22Rv1 (cell line): ENCODE results near the gene PCNP.

Source experiments
- CTCF ChIP-seq: fragments of 450-650 bp; IDR thresholded peaks from 2 replicates; pipeline ENCODE4 v1.5.1; 2017; ENCODE audit warnings: mild to moderate bottlenecking
- ZFX ChIP-seq: fragments of 450-650 bp; IDR thresholded peaks from 2 replicates; pipeline ENCODE4 v1.6.1; 2017; ENCODE audit warnings: antibody characterized with exemption, borderline replicate concordance

- TF ChIP-seq CTCF: no peak
- no peak for TF ChIP-seq ZFX
Measured at GRCh38 chr3:101529816-101530685, 43.9 kb upstream of the PCNP start.
